Mononuclear cell (primary cell): Measurements from ENCODE around the gene GRIA1. TPM values are rescaled to one million over a fixed set of nuclear protein-coding genes. Genes with fewer than 3 reads are reported as not detected.

Experiments used
- H3K27me3 ChIP-seq: 2 replicates; pipeline ENCODE4 v1.6.0; 2011; ENCODE audit warnings: low read length, control low read depth; ENCODE audit not compliant: insufficient read depth
- H3K4me1 ChIP-seq: 2 replicates; pipeline ENCODE4 v1.5.1; 2011; ENCODE audit warnings: mild to moderate bottlenecking, low read length, control low read depth; ENCODE audit not compliant: insufficient read depth
- H3K4me3 ChIP-seq: 2 replicates; pipeline ENCODE4 v1.5.1; 2011; ENCODE audit warnings: mild to moderate bottlenecking, low read length, moderate library complexity
- H3K9me3 ChIP-seq: 2 replicates; pipeline ENCODE4 v1.5.1; 2011; ENCODE audit warnings: low read depth, mild to moderate bottlenecking, control low read depth, low read length
- total RNA-seq: library from RNA; depleted of rRNA; stranded (reverse); fragments of >200 nt; gene quantifications from one replicate; pipeline ENCODE4 v1.2.3, GENCODE V29; 2012

Gene GRIA1
- not detected for total RNA-seq

DNA sequence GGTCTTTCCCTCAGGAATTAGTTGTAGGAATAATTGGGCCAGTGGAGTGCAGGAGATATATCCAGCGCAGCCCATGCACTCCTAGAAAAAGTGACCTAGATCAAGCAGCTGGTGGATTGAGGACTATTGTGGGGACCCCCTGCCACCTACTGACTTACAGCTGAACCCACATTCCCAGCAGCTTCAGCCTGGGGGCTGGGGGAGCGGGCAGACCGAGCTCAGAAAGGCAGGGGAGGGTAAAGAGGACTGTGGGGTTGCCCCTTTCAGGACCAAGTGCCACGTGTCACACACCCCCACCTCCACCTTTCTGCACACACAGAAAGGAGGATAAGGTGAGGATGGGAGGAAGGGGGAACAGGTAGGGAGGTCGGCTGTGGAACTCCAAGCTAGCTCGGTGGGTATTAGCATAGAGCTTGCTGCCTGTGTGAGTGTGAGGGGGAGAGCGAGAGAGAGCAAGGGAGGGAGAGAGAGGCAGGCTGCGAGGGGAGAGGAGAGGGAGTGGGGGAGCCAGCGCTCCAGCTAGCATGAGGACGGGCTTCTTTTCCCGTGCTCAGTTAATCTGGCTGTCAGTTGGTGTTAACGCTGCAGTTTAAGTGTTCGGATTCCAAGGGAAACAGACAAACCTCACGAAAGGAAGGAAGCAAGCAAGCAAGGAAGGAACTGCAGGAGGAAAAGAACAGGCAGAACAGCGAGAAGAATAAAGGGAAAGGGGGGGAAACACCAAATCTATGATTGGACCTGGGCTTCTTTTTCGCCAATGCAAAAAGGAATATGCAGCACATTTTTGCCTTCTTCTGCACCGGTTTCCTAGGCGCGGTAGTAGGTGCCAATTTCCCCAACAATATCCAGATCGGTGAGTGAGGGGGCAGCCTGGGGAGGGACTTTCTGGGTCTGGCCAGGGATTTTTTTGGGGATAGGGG is at the start of gene GRIA1:
Gene GRIA1 (plus strand): TSS at position 553 of the 920 bp plus-strand sequence.
- H3K4me1 ChIP-seq = no peaks in the 10 kb centered on the region
- no peak within 1 kb of the TSS for H3K4me3 ChIP-seq
- H3K9me3 ChIP-seq = no peaks in the 10 kb centered on the region

DNA sequence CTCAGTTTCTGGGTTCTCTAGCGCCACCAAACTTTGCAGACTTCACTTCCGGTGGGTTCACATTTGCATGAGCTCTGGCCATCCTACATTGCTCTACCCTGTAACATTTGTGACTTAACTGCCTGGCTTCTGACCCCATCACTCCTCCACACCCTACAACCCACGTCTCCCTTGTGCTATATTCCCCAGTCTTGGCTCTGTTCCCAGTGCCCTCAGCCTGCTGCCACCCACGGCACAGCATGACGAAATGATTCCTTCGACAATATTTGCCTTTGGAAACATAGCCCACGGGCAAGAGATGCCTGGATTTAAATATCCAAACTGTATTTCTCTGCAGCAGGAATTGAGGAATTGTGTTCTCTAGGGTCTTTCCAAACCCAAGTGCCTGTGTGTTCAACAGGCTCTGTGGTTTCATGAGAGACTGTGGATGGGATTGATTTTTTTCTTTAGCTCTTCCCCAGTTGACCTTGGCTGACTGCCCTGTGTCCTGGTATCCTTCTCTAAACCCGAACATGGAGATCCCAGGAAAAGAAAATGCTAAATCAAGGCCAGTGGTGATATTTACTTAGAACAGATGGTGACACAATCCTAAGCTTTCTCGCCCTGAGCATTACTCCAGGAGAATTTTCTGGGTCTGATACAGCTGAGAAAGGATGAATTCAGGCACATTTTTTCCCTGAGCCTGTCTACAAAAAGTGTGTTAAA is 44.4 kb upstream of the GRIA1 start:
- Histone ChIP-seq H3K4me1 (no peaks in the 10 kb centered on the region), H3K4me3 (no peak overlapping the region), H3K9me3 (no peaks in the 10 kb centered on the region), H3K27me3 (no peaks in the 10 kb centered on the region)

More for the DNA sequence above, at the start of gene GRIA1:
- H3K27me3 ChIP-seq = peaks cover 13% of the 10 kb centered on the region

DNA sequence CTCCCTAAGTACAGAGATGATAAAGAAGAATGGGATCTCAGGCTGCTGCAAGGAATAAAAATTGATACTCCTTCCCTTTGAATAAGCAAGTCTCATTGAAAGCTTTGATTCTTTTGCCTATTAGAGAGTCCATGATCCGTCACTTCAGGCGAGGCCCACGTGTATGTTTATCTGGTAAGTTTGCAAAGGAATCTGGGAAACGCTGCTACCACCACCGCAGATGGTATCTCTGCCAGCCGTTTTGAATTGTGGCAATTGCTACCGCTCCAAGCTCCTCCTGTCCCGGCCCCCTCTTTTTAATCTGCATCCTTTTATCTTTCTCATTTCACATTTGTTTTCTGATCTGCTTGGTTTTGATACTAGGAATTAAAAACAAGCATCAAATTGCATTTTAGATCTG is 42.9 kb upstream of the GRIA1 start:
- no peaks in the 10 kb centered on the region for H3K4me1 ChIP-seq
- H3K4me3 ChIP-seq = no peak overlapping the region
- H3K9me3 ChIP-seq = no peaks in the 10 kb centered on the region
- no peaks in the 10 kb centered on the region for H3K27me3 ChIP-seq

DNA sequence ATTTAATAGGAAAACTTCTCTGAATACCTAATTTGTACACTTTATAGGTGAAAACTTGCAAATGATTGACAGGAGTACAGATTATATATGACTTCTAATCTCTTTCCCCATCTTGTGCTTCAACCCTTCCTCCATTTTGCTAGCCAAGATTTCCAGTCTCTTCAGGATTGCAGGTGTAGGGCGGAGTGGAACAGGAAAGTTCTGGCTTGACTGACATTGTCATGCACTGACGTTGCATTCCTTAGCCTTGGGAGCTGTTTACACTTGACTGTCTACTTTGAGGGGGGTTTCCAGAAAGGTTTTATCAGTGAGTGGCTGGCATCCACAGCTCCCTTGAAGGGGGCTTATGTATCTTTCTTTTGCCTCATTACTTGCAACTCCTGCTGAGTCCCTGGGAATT is 34.1 kb upstream of the GRIA1 start:
- H3K4me3 ChIP-seq = no peak overlapping the region
- no peaks in the 10 kb centered on the region for H3K9me3 ChIP-seq
- no peaks in the 10 kb centered on the region for H3K27me3 ChIP-seq
- no peaks in the 10 kb centered on the region for H3K4me1 ChIP-seq

DNA sequence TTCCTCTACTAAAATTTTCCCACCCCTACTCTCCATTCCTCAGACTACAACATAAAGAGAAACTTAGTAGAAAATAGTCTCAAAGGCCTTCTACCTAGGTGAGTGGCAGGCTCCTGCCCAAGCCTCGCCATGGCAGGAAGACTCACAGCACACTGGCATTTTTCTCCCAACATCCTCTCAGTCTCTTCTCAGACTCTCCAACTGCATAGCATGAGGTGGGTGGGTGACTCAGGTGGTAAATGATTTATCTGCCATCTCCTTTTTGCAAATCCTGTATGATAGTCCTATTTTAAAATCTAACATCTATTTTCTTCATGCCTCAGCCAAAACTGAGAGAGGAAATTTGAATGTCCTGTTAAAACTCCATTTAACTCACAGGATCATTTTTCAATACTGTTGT is 33.5 kb upstream of the GRIA1 start:
- H3K4me1 ChIP-seq = no peaks in the 10 kb centered on the region
- H3K9me3 ChIP-seq = no peaks in the 10 kb centered on the region
- no peak overlapping the region for H3K4me3 ChIP-seq
- no peaks in the 10 kb centered on the region for H3K27me3 ChIP-seq

DNA sequence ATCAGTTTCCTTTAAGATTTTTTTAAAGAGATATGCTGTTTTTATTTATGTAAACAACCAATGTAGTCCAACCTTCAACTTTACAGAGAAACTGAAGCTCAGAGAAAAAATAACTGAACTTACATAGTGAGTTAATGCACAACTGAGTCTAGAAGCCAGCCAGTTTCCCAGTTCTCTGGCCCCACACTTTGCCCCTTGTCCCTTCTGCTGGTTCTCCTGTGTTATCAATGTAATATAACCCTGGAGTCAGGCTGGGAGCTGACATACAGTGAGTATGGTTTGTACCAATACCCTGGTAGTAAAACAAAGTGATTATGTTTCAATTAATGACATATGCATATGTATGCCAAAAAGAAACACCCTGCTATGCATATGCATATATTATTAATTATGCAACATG is 32.2 kb upstream of the GRIA1 start:
- no peak overlapping the region for H3K4me3 ChIP-seq
- H3K9me3 ChIP-seq = no peaks in the 10 kb centered on the region
- no peaks in the 10 kb centered on the region for H3K27me3 ChIP-seq
- no peaks in the 10 kb centered on the region for H3K4me1 ChIP-seq

DNA sequence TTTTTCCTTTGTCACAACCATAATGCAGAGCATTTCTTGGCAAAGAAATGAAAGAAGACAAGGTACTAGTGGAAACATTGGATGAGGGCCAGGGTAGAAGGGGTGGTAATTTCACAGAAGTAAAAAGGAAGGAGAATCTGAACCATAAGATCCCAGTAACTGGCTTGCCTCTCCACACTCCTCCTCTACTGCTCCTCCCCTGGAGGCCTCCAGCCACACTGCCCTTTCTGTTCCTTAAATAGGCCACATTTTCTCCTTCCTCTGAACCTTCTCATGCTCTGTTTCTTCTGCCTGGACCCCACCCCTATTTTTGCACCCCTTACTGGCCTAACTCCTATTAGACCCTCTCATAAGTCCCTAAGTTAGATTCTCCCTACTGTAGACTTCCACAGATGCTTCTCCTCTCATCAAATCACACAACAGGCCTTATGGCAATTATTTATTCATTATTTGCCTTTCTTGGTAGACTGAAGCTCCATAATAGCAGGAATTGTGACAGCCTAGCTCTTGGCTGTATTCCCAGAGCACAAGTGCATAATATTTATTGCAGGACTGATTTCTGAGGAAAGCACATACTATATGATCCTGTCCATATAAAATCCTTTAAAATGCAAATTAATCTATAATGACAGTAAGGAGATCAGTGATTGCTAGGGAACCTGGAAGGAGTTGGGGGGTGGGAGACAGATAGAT is 31.3 kb upstream of the GRIA1 start:
- H3K4me1 ChIP-seq = no peaks in the 10 kb centered on the region
- H3K9me3 ChIP-seq = no peaks in the 10 kb centered on the region
- no peak overlapping the region for H3K4me3 ChIP-seq
- no peaks in the 10 kb centered on the region for H3K27me3 ChIP-seq

DNA sequence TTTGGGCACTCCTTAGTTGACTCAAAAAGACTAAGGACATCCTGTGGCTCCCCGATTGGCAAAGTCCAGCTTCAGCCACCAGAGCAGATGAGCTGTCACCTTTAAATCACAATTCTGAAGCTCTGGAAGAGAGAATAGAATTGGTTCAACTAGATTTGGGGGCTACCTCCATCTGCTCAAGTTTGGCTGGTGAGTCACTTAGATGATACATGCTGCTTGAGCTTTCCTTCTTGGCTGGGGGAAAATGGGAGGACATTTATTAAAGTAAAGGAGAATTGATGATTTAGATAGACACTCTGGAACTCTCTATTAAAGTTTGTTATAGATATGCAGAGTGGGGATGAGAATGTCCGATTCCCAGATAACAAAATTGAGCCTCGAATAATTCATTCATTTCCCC is 30.0 kb upstream of the GRIA1 start:
- Histone ChIP-seq H3K9me3 (no peaks in the 10 kb centered on the region), H3K4me1 (no peaks in the 10 kb centered on the region), H3K4me3 (no peak overlapping the region), H3K27me3 (no peaks in the 10 kb centered on the region)

DNA sequence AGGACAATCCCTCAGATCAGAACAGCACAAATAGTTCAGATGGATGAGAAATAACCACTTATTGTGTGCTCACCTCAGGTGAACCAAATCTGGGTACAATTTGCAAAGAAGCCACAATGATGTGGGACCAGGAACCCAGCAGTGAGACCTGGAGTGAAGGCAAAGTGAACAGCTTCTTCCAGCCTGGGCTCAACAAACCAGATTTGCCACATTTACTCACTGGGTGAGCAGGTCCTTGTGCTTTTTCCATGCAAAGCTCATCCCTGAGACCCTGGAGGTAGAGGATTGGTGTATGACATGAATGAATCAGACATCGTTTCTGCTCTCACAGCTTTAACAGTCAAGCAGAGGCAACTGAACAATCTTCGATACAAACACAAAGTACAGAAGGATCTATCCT is 29.1 kb upstream of the GRIA1 start:
- Histone ChIP-seq H3K4me1 (no peaks in the 10 kb centered on the region), H3K4me3 (no peak overlapping the region), H3K9me3 (no peaks in the 10 kb centered on the region), H3K27me3 (no peaks in the 10 kb centered on the region)

DNA sequence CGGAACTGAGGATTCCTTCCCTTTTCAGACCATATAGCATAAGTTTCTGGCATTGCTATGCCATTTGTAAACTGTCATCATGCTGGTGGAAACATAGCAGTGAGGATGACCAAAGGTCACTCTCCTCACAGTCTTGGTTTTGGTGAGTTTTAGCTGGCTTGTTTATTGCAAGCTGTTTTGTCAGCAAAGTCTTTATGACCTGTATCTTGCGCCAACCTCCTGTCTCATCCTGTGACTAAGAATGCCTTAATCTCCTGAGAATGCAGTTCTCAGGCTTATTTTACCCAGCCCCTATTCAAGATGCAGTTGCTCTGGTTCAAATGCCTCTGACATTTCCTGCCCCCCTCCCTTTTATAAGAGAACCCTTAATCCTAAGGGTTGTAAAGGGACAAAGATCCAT is 26.7 kb upstream of the GRIA1 start:
- no peaks in the 10 kb centered on the region for H3K27me3 ChIP-seq
- no peak overlapping the region for H3K4me3 ChIP-seq
- H3K4me1 ChIP-seq = no peaks in the 10 kb centered on the region
- no peaks in the 10 kb centered on the region for H3K9me3 ChIP-seq

DNA sequence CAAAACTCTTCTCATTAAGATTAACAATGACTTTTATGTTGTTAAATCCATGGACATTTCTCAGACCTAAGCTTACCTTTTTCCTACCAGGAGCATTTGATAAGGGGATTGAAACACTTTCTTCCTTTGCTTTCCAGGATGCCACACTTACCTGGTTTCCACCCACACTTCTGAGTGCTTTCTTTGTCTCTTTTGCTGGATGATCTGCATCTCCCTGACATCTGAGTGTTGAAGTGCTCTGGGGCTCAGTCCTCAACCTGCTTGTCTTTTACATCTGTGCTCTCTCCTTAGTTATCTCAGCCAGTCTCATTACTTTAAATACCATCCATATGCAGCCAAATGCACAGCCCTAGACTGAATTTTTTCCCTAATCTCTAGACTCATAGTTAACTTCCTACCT is 22.9 kb upstream of the GRIA1 start:
- Histone ChIP-seq H3K27me3 (no peaks in the 10 kb centered on the region), H3K4me3 (no peak overlapping the region), H3K9me3 (no peaks in the 10 kb centered on the region), H3K4me1 (no peaks in the 10 kb centered on the region)

DNA sequence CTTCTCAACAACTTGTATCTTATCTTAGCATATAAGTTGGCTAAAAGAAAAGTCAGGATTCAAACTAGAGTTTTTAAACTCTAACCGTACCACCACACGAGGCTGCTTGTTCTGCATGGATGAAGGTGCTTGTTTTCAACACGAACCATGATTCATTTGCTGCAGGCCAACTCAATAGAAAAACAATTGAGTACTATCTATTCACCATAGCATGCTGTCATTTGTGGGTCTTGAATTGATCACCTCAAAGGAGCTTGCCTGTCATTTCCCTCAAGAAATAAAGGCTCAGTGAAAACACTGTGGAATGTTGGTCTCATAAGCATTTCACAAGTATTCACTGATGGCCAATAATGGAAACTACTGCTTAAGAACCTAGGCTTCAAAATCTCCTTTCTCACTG is 21.0 kb upstream of the GRIA1 start:
- Histone ChIP-seq H3K9me3 (no peaks in the 10 kb centered on the region), H3K4me3 (no peak overlapping the region), H3K4me1 (no peaks in the 10 kb centered on the region), H3K27me3 (no peaks in the 10 kb centered on the region)

DNA sequence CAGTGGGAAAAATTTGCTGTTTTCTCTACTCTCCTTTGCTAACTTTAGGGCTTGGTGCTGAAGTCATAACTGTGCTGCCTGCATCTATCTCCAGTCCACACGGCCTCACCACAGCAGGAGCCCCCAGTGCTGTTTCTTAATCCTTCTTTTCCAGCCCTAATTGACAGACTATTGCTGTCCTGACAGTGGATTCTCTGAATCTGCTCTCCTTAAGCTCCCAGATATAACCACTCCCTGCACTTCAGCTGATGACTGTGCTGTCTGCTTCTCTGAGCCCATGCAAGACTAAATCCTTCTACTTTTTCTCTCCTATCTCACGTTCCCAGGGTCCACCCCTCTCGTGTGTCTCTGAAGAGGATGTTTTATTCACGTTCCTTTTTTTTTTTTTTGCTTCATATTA is 19.7 kb upstream of the GRIA1 start:
- no peak overlapping the region for H3K4me3 ChIP-seq
- no peaks in the 10 kb centered on the region for H3K4me1 ChIP-seq
- no peaks in the 10 kb centered on the region for H3K9me3 ChIP-seq
- no peaks in the 10 kb centered on the region for H3K27me3 ChIP-seq

DNA sequence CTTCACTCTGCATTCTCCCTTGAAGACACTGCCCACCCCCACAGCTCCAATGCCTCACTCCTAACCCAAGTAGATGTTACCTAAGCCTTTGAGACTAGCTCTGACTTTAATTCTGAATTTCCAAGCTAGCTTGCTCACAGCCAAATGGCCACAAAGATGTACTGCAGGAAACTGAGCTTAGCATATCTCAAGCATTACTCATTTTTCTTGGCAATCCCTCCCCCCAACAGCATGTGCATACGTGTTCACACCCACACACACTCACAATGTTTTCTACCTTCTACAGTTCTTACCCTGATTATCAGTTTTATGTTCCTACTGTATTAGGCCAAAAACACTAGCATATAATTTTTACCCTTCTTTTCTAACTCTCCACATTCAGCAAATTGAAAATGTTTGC is 13.7 kb upstream of the GRIA1 start:
- Histone ChIP-seq H3K4me3 (no peak overlapping the region), H3K9me3 (no peaks in the 10 kb centered on the region), H3K27me3 (no peaks in the 10 kb centered on the region), H3K4me1 (no peaks in the 10 kb centered on the region)

DNA sequence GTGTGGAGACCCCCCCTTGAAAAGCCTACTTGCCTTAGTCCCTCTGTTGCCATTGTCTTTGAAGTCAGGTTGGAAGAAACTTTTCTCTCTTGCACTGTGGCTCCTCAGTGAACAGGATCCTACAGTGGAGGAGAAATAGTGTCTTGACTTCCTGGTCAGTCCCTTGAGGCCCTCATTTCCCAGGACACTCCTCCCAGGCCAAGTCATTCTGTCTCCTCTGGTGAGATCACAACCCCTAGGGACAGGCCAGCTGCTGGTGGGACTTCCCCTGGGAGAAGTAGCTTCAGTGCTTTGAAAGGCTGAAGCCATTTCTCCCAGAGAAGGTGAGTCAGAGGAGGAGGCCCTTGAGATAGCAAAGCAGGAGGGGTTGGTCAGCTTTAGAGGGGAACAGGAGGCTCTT is 10.1 kb upstream of the GRIA1 start:
- Histone ChIP-seq H3K9me3 (no peaks in the 10 kb centered on the region), H3K4me1 (no peaks in the 10 kb centered on the region), H3K27me3 (no peaks in the 10 kb centered on the region), H3K4me3 (no peak overlapping the region)
